HG03045 (cell line): ENCODE data around the gene BEND2.

ENCODE experiments used
- ATAC-seq: cut with Tn5 transposase; IDR thresholded peaks from one replicate; pipeline ENCODE4 v1.9.1; 2021; ENCODE audit warnings: mild to moderate bottlenecking, moderate library complexity; ENCODE audit not compliant: unreplicated experiment

BEND2 gene

GRCh38 chrX:18146954-18147353, 73.7 kb downstream of the BEND2 start:
- ATAC-seq: no peak

GRCh38 chrX:18146009-18146408, 74.7 kb downstream of the BEND2 start:
- no peak for ATAC-seq

- ATAC-seq: no peak
Measured at GRCh38 chrX:18136816-18137215, 83.9 kb downstream of the BEND2 start.

- no peak for ATAC-seq
Measured at GRCh38 chrX:18133605-18134004, 87.1 kb downstream of the BEND2 start.

- ATAC-seq: no peak
Measured at GRCh38 chrX:18129690-18130089, 91.0 kb downstream of the BEND2 start.

- ATAC-seq: no peak
Measured at GRCh38 chrX:18126971-18127370, 93.7 kb downstream of the BEND2 start.

- ATAC-seq: no peak
Measured at GRCh38 chrX:18119856-18120255, 100.8 kb downstream of the BEND2 start.
